Tongue (tissue), 2 donors: ENCODE measurements around the gene RIMS1. TPM values are rescaled to one million over a fixed set of nuclear protein-coding genes. Genes with fewer than 3 reads are reported as not detected.

ENCODE experiments used
- DNase-seq: peaks from one replicate; pipeline ENCODE4 v3.0.0-alpha.2; 2015
- total RNA-seq: library from RNA; depleted of rRNA; stranded (reverse); fragments of >200 nt; gene quantifications from one replicate; pipeline ENCODE4 v1.2.3, GENCODE V29; 2014

The RIMS1 gene
- total RNA-seq, 1 donor from 2014 or later = 2.3 TPM

- no peak for DNase-seq
Observed at GRCh38 chr6:72363844-72364740, 477.7 kb downstream of the RIMS1 start.

GRCh38 chr6:72365773-72366172, 479.4 kb downstream of the RIMS1 start:
- no peak for DNase-seq

- no peak for DNase-seq
Observed at GRCh38 chr6:72367439-72367838, 481.1 kb downstream of the RIMS1 start.

- DNase-seq = no peak
Observed at GRCh38 chr6:72371473-72371872, 485.1 kb downstream of the RIMS1 start.

GRCh38 chr6:72374172-72374571, 487.8 kb downstream of the RIMS1 start:
- DNase-seq = no peak

GRCh38 chr6:72374857-72375256, 488.5 kb downstream of the RIMS1 start:
- no peak for DNase-seq

- no peak for DNase-seq
Observed at GRCh38 chr6:72376736-72377135, 490.4 kb downstream of the RIMS1 start.

GRCh38 chr6:72381076-72381475, 494.7 kb downstream of the RIMS1 start:
- DNase-seq = no peak

- no peak for DNase-seq
Observed at GRCh38 chr6:72382602-72383529, 496.5 kb downstream of the RIMS1 start.

- no peak for DNase-seq
Observed at GRCh38 chr6:72386324-72386723, 500.0 kb downstream of the RIMS1 start.

- DNase-seq = no peak
Observed at GRCh38 chr6:72389698-72390097, 503.3 kb downstream of the RIMS1 start.

- DNase-seq = no peak
Observed at GRCh38 chr6:72390548-72390947, 504.2 kb downstream of the RIMS1 start.

GRCh38 chr6:72401865-72402264, 515.5 kb downstream of the RIMS1 start:
- no peak for DNase-seq

GRCh38 chr6:72403413-72403812, 517.1 kb downstream of the RIMS1 start:
- DNase-seq = no peak

- DNase-seq = no peak
Observed at GRCh38 chr6:72406517-72406916, 520.2 kb downstream of the RIMS1 start.

- no peak for DNase-seq
Observed at GRCh38 chr6:72410769-72411168, 524.4 kb downstream of the RIMS1 start.

GRCh38 chr6:72411872-72412708, 525.7 kb downstream of the RIMS1 start:
- peak; percentile 93 for DNase-seq

GRCh38 chr6:72412709-72413044, 526.3 kb downstream of the RIMS1 start:
- DNase-seq = no peak

- DNase-seq = no peak
Observed at GRCh38 chr6:72413884-72414283, 527.5 kb downstream of the RIMS1 start.

- DNase-seq = no peak
Observed at GRCh38 chr6:72414657-72415056, 528.3 kb downstream of the RIMS1 start.

GRCh38 chr6:72416744-72417465, 530.6 kb downstream of the RIMS1 start:
- no peak for DNase-seq

GRCh38 chr6:72417759-72418158, 531.4 kb downstream of the RIMS1 start:
- no peak for DNase-seq
